Heart left ventricle (tissue), 16 donors: Measurements from ENCODE around the gene PRDM8. TPM values are rescaled to one million over a fixed set of nuclear protein-coding genes. Genes with fewer than 3 reads are reported as not detected.

Experiments
- ATAC-seq, 4 donors: fragments of 200-7000 bp; cut with Tn5 transposase; one replicate each; pipeline ENCODE4 v1.9.1; 2020 to 2022; ENCODE audit warnings: moderate library complexity in 4 of 4, mild to moderate bottlenecking in 3 of 4, moderate number of reproducible peaks in 1 of 4
- DNase-seq, 5 donors: peaks; one replicate each; pipeline ENCODE4 v3.0.0-alpha.2; 2020
- H3K27ac ChIP-seq, 12 donors: fragments of 200-600 bp; sonication (generic) in 4 of 12; one replicate each; pipeline versions ENCODE4 v1.5.0 to v1.8.0; 2016 to 2022; ENCODE audit warnings: mild to moderate bottlenecking in 2 of 12
- H3K27me3 ChIP-seq, 9 donors: fragments of 200-600 bp; sonication (generic) in 2 of 9; one replicate each; pipeline versions ENCODE4 v1.5.1 to v1.8.0; 2016 to 2022; ENCODE audit warnings: mild to moderate bottlenecking in 3 of 9
- H3K36me3 ChIP-seq, 9 donors: fragments of 200-600 bp; sonication (generic) in 2 of 9; one replicate each; pipeline versions ENCODE4 v1.5.0 to v1.8.0; 2018 to 2022; ENCODE audit warnings: mild to moderate bottlenecking in 2 of 9
- H3K4me1 ChIP-seq, 12 donors: fragments of 200-600 bp; sonication (generic) in 4 of 12; one replicate each; pipeline versions ENCODE4 v1.5.0 to v1.8.0; 2016 to 2022; ENCODE audit warnings: mild to moderate bottlenecking in 3 of 12
- H3K4me3 ChIP-seq, 12 donors: fragments of 200-600 bp; sonication (generic) in 4 of 12; one replicate each; pipeline versions ENCODE4 v1.5.0 to v1.8.0; 2017 to 2022; ENCODE audit warnings: mild to moderate bottlenecking in 9 of 12, moderate library complexity in 4 of 12
- H3K9me3 ChIP-seq, 12 donors: fragments of 200-600 bp; sonication (generic) in 4 of 12; one replicate each; pipeline versions ENCODE4 v1.5.0 to v1.8.0; 2016 to 2022; ENCODE audit warnings: mild to moderate bottlenecking in 1 of 12
- POLR2A ChIP-seq, 2 donors: fragments of 450-650 bp; IDR thresholded peaks; one replicate each; pipeline ENCODE4 v1.6.1; 2017; ENCODE audit warnings: antibody characterized with exemption in 2 of 2, mild to moderate bottlenecking in 2 of 2, moderate library complexity in 2 of 2
- WGBS, 4 donors: extraction: QIAGEN DNeasy Blood & Tissue Kit in 2 of 4; methylation state at CpG; one replicate each; pipeline versions ENCODE4 v1.1.5 to v1.1.7; 2013 to 2018; 5-methylcytosine and 5-hydroxymethylcytosine counted together
- intact Hi-C, 10 donors: fragments of 100-400 bp; cut with DNase I; formaldehyde crosslinking; loops; one replicate each; pipeline versions ENCODE4 v1.11.1 to v1.14.2; 2022
- polyA plus RNA-seq, 2 donors: library from polyadenylated mRNA; stranded (reverse); fragments of 200-250 nt; gene quantifications; one replicate each; pipeline ENCODE4 v1.2.3, GENCODE V29; 2013
- total RNA-seq, 9 donors: library from RNA; depleted of rRNA in 2 of 9; stranded (reverse); fragments of >200 nt in 2 of 9; fragmentation: NEBNext Ultra II Directional in 3 of 9; extraction: Animal tissue kit (Norgen Biotek cat#: 25700) in 3 of 9; gene quantifications; one replicate each; pipeline versions ENCODE4 v1.1.0 to v1.2.4, GENCODE V29; 2016 to 2023
- TF ChIP-seq, protein P1 (sequence below), 12 donors: fragments of 200-600 bp; sonication (generic) in 4 of 12; IDR thresholded peaks; one replicate each; pipeline versions ENCODE4 v1.5.0 to v1.8.0; 2018 to 2022; ENCODE audit warnings: antibody characterized with exemption in 12 of 12, mild to moderate bottlenecking in 5 of 12
- donor health status: ischemic (EF 13 %, LVEDD 7.1; RV severe dilation, severe dysfunction).
- donor health status: healthy with polysubstance abuse.
- donor health status: DM: no; HTN: yes; CAD: no.
- donor health status: DM: no; HTN: no; CAD: no.
- donor health status: ischemic (EF 25% LVEDD 6.9; RV normal size, moderate dysfunction).
- donor health status: ischemic (EF 25% LVEDD 5.7; RV mildly dilated, moderate dysfunction).
- donor health status: healthy.
- donor health status: DM: yes; HTN: yes; CAD: no.
- donor health status: ischemic (EF 35%, LVEDD 5.7; RV mildly dilated, moderate dysfunction).
- donor health status: nonischemic (EF 11% LVEDD 7.7; RV severe dilation, severe dysfunction).
- donor health status: DM: yes; HTN: yes; CAD: no.
- donor health status: PGD.
- donor health status: ischemic (EF 29% LVEDD 5.4; RV normal size, mild dysfunction).
- donor health status: nonischemic (EF 23%, LVEDD 6.1; RV moderate dilation, normal function).

Gene PRDM8
- total and polyA plus RNA-seq, 11 donors: 0.26 to 1.9 (median 0.80) TPM

DNA sequence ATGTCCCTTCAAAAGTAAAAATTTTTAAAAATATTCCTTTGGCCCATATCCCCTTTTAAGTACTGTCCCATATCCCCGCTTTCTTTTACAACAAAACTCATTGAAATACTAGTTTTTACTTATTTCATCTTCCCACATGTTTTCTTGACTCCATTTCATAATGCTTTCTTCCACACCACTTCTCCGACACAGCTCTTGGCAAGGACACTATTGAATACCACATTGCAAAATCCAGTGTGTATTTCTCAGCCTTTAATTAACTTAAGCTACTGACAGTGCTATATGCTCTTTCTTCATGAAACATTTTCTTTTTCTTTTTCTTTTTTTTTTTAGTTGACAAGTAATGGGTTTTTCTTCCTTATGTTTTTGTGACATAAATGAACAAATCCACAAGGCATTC, 28.8 kb downstream of the PRDM8 start:
- Histone ChIP-seq H3K36me3 (no peaks in the 10 kb centered on the region), H3K27ac (no peak overlapping the region), H3K27me3 (peaks cover 0 to 61% (median 5%) of the 10 kb centered on the region in 9 donors), H3K4me1 (no peaks in the 10 kb centered on the region), H3K4me3 (no peak overlapping the region), H3K9me3 (no peaks in the 10 kb centered on the region)
- TF ChIP-seq POLR2A (IDR thresholded peaks at IDR 0.05): no peak
- TF ChIP-seq, protein P1, sequence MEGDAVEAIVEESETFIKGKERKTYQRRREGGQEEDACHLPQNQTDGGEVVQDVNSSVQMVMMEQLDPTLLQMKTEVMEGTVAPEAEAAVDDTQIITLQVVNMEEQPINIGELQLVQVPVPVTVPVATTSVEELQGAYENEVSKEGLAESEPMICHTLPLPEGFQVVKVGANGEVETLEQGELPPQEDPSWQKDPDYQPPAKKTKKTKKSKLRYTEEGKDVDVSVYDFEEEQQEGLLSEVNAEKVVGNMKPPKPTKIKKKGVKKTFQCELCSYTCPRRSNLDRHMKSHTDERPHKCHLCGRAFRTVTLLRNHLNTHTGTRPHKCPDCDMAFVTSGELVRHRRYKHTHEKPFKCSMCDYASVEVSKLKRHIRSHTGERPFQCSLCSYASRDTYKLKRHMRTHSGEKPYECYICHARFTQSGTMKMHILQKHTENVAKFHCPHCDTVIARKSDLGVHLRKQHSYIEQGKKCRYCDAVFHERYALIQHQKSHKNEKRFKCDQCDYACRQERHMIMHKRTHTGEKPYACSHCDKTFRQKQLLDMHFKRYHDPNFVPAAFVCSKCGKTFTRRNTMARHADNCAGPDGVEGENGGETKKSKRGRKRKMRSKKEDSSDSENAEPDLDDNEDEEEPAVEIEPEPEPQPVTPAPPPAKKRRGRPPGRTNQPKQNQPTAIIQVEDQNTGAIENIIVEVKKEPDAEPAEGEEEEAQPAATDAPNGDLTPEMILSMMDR (IDR thresholded peaks at IDR 0.05): no peak
- WGBS, 4 donors: 36 to 76% (median 41%) methylated on average over 2 of the region's 2 CpGs
- DNase-seq (no peak), ATAC-seq (no peak)
- intact Hi-C loops: no loop called here

DNA sequence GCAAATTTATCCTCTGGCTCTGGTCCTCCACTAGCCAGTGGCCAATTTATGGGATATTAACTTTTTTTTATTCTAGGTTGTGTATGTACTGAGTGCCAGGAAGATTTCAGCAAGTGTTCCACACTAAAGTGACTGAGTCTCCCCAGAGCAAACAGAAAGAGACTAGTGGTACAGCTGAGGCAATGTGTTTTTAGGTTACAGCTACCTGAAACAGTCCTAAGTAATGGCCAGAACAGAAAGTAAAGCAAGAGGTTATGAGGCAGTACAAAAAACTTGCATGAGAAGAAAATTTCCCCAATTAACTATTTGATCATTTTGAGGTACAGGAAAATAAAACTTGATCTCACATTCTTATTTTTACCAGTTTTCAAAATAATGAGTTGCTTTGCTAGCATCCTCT, 31.2 kb downstream of the PRDM8 start:
- H3K36me3 ChIP-seq: no peaks in the 10 kb centered on the region
- TF ChIP-seq, protein P1 (IDR thresholded peaks at IDR 0.05): no peak
- TF ChIP-seq POLR2A (IDR thresholded peaks at IDR 0.05): no peak
- no peak overlapping the region for H3K27ac ChIP-seq
- no peak overlapping the region for H3K4me3 ChIP-seq
- intact Hi-C loops: no loop called here
- DNase-seq (no peak), ATAC-seq (no peak)
- H3K9me3 ChIP-seq: no peaks in the 10 kb centered on the region
- peaks cover 0 to 44% (median 4%) of the 10 kb centered on the region in 9 donors for H3K27me3 ChIP-seq
- no peaks in the 10 kb centered on the region for H3K4me1 ChIP-seq

DNA sequence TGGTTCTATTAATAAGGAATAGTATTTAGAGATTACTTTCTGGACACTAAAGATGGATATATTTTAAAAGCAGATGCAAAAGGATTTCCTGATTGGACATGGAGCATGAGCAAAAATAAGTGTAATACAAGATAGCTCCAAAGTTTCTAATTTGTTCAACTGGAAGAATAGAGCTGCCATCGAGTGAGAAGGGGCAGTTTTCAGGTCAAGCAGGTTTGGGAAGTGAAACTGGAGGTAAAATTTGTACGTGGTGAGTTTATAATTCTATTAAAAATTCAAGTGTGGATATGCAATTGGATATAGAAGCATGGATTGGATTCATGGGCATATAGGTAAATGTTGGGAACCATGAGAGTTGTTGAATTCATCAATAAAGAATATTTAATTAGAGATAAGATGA, 31.8 kb downstream of the PRDM8 start:
- Histone ChIP-seq H3K9me3 (no peaks in the 10 kb centered on the region), H3K4me3 (no peak overlapping the region), H3K4me1 (no peaks in the 10 kb centered on the region), H3K27me3 (peaks cover 0 to 37% (median 3%) of the 10 kb centered on the region in 9 donors), H3K27ac (no peak overlapping the region), H3K36me3 (no peaks in the 10 kb centered on the region)
- intact Hi-C loops: no loop called here
- TF ChIP-seq, protein P1 (IDR thresholded peaks at IDR 0.05): no peak
- no peak for TF ChIP-seq POLR2A (IDR thresholded peaks at IDR 0.05)
- 46 to 59% (median 53%) methylated on average over 2 of the region's 2 CpGs for WGBS, 4 donors
- ATAC-seq (no peak), DNase-seq (no peak)

DNA sequence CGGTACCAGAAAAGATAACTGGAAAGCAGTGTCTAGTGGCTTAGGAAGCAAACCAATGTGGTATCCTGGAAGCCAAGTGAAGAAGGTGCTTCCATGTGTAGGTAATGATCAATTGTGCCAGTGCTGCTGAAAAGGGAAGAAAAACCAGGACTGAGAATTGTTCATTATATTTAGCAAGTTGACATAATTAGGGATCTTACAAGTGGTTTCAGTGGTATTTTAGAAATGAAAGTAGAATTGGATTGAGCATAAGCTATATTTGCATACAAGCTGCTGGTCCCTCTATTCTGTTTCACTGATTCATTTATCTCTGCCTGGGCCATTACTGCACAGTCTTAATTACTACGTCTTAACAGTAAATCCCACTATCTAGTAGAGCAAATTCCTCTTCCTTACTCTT, 32.3 kb downstream of the PRDM8 start:
- no peak for ATAC-seq
- peaks cover 0 to 34% (median 0%) of the 10 kb centered on the region in 9 donors for H3K27me3 ChIP-seq
- no peak for DNase-seq
- TF ChIP-seq, protein P1 (IDR thresholded peaks at IDR 0.05): no peak
- no peak for TF ChIP-seq POLR2A (IDR thresholded peaks at IDR 0.05)
- H3K4me1 ChIP-seq: no peaks in the 10 kb centered on the region
- intact Hi-C loops: no loop called here
- H3K36me3 ChIP-seq: no peaks in the 10 kb centered on the region
- 68 to 80% (median 71%) methylated on average over 2 of the region's 2 CpGs for WGBS, 4 donors
- H3K27ac ChIP-seq: no peak overlapping the region
- no peak overlapping the region for H3K4me3 ChIP-seq
- H3K9me3 ChIP-seq: no peaks in the 10 kb centered on the region
